GM18505 (cell line): ENCODE data around the gene TOLLIP.
"Not testable (repeated sequence)": the region's sequence is repeated elsewhere in the genome, so short reads cannot be mapped to it uniquely, and the experiment has no call there.

Source experiments
- ATAC-seq: cut with Tn5 transposase; IDR thresholded peaks from one replicate; pipeline ENCODE4 v1.9.1; 2021; ENCODE audit not compliant: unreplicated experiment
- POLR2A ChIP-seq: IDR thresholded peaks from 4 replicates; pipeline ENCODE4 v1.6.1; 2011; ENCODE audit warnings: borderline replicate concordance; ENCODE audit not compliant: insufficient read depth, insufficient read length; ENCODE audit errors: extremely low read depth

The TOLLIP gene

DNA sequence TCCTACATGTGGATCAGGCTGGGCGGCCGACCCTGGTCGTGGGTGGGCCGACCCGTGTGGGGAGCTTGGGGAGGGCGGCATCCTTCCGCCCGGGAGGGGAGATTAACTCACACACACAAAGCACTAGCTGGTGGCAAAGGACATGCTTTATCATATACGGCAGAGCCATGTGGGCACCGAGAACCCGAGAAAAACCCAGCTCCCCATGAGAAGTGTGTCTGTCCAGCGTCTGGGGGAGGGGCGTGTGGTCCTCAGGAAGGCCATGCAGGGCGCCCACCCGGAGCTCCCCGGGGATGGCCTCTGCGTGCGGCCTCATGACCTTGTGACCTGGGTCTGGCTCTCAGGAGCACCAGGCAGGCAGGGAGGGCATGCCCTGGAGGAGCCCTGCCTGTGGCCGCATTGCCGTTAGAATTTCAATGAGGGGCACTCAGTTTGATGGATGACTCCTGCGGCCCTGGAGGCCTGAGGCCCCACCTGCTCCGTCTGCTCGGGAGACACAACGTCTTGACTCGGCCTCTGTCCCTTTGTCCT is 39.4 kb upstream of the TOLLIP start:
- ATAC-seq = no peak
- TF ChIP-seq POLR2A = no peak

DNA sequence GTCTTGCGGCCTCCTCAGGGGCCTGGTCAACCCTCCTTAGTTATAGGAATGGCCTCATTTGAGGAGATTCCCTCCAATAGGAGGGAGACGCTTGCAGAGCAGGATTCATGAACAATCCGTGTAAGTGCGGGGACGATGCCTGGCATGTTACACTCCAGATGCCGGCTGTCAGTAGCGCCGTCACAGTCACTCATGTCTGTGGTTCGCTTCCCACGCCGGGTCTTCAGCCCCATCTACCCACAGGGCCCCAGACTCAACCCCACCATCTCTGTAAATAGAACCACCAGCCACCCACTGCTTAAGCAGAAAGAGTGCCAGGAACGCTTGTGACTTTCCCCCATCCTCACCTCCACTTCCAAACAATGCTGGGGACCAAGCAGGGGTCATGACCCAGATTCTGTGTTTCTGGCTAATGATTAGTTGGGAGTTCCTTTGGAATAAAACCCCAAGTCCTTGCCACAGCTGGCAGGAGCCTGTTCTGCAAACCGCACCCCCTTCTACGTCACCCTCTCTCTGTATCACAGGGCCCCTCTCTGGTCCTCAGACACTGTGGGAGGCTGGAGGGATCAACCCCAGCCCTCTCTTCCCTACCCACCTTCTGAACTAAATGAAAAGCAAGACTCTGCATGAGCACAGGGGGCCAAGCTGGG is 38.8 kb upstream of the TOLLIP start:
- ATAC-seq = no peak
- TF ChIP-seq POLR2A = no peak

DNA sequence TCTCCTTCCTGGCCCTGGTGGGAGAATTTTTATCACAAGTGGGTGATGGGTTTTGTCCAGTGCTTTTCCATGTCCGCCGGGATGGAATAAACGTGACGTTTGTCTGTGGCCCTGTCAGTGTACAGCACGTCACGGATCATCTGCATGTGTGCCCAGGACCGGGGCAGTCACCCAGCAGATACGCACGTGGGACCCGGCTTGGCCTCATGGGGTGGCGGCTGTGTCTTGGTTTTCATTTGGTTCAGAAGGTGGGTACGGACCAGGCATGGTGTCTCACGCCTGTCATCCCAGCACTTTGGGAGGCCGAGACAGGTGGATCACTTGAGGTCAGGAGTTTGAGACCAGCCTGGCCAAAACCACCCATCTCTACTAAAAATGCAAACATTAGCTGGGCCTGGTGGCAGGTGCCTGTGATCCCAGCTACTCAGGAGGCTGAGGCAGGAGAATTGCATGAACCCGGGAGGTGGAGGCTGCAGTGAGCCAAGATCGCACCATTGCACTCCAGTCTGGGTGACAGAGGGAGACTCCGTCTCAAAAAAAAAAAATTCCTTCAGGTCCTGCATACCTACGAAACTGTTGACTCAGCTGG is 38.1 kb upstream of the TOLLIP start:
- ATAC-seq = not testable (repeated sequence)

DNA sequence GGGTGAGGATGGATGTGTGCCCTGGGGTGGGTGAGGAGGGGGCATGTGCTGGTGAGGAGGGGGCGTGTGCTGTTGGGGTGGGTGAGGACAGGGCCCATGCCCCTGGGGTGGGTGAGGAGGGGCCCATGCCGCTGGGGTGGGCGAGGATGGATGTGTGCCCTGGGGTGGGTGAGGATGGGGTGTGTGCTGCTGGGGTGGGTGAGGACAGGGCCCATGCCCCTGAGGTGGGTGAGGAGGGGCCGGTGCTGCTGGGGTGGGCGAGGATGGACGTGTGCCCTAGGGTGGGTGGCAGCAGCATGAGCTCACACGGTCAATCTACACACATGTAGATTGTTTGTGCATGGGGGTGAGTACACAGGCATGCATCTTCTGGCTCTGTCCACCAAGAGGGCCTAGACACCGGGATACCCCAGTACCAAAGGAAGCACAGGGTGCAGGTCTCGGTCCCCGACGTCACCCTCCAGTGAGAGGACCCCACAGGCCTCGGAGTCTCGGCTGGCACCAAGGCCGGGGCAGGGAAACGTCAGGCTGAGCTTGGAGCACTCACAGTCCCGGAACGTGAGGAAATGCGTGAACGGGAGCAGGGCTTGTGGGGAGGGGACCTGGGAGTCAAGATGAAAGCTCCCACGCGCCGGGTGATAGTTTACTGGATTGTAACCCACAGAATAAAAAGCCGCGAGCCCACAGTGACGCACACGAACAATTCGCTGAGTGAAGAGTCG is 37.4 kb upstream of the TOLLIP start:
- ATAC-seq = no peak
- TF ChIP-seq POLR2A = no peak

DNA sequence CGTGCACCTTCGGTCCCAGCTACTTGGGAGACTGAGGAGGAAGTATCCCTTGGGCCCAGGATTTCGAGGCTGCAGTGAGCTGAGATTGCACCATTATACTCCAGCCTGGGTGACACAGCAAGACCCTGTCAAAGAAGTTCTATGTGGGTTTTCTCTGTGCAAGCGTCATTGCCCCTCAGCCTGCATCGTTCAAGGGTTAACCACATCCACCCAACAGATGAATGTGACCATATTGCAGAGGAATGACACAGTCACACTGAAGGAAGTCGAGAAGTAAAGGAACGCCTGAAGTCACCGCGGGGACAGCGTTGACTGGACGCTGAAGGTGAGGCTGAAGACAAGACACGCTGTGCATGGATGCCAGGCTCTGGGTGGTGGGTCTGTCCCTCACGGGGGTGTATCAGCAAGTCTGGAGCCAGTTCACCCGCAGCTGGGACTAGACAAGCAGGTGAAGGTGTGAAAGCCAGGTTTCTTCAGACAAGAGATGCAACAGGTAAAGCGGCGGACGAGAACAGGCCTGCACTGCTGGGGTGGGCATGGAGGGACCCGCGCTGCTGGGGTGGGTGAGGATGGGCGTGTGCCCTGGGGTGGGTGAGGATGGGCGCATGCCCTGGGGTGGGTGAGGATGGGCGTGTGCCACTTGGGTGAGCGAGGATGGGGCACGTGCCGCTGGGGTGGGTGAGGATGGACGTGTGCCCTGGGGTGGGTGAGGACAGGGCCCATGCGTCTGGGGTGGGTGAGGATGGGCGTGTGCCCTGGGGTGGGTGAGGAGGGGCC is 36.5 kb upstream of the TOLLIP start:
- no peak for TF ChIP-seq POLR2A
- ATAC-seq = no peak

DNA sequence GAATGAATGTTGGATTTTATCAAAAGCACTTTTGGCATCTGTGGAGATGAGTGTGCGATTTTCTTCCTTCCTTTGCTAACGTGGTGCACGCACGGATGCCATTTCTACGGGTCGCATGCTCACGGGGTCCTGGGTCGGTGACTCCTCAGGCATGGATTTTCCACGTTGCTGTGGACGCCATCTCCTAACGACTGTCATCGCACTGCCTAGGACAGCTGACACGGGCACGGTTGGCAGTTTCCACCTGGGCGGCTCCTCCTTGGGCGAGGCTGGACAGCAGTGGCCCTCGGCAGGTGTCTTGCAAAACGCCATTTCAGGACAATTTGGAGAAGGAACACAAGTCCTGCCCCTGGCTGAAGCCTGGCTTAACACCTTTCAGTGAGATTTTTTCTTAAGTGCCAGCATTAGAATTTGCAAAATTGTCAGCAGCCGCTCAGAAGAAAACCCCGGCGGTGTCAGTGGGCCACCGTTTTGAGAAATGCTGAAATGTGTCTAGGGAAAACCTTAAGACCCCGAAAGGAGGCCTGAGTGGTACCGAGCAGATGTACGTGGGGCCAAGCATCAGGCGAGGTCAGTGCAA is 34.7 kb upstream of the TOLLIP start:
- no peak for ATAC-seq
- TF ChIP-seq POLR2A = no peak

DNA sequence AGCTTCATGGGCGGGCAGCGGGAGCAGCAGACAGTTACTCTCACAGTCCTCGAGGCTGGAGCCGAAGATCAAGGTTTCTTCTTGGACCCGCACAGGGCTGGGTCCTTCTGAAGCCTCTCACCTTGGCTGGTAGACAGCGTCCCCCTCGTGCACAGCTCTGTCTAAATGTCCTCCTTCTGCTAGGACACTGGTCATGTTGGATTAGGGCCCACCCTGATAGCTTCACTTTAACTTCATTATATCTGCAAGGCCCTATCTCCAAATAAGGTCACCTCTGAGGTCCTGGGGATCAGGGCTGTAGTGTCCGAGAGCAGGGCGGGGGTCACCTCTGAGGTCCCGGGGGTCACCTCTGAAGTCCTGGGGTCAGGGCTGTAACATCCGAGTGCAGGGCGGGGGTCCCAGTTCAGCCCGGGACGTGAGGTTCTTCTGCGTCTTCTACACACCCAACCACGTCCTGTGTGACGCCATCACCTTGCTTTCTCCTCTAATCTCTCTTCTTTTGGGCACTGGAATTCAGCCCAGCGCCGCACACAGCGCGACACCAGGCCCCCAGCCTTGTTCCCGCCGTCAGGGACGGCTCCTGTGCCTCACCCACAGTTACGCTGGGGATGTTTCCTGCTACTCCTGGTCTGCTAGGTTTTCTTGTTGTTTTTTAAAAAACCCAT is 34.1 kb upstream of the TOLLIP start:
- ATAC-seq = no peak
- no peak for TF ChIP-seq POLR2A

DNA sequence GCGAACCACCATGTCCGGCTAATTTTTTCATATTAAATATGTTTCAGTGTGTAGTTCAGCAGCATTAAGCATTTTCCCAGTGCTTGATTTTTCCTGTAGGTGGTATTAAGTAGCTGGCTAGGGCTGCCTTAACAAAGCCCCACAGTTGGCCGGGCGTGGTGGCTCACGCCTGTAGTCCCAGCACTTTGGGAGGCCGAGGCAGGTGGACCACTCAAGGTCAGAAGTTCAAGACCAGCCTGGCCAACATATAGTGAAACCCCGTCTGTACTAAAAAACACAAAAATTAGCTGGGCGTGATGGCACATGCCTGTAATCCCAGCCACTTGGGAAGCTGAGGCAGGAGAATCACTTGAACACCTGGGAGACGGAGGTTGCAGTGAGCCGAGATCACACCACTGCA is 33.5 kb upstream of the TOLLIP start:
- ATAC-seq = no peak

DNA sequence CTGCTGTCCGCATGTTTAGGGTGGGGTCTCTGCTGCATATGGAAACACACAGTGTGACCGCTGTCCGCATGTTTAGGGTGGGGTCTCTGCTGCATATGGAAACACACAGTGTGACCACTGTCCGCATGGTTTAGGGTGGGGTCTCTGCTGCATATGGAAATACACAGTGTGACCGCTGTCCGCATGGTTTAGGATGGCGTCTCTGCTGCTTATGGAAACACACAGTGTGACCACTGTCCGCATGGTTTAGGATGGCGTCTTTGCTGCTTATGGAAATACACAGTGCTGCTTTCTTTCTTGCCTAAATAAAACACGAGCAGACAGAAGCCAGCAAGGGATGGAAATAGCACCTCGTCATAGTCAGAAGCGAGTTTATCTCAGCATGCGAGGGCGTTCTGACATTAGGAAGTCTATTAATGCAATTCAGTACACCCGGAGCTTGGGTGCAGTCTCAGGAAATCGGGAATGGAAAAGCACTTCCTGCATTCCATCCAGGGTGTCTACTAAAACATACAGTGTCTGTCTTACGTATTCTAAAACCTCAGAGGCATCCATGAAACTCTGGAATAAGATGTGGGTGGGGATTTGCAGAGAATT is 32.6 kb upstream of the TOLLIP start:
- no peak for TF ChIP-seq POLR2A
- no peak for ATAC-seq

More for the DNA sequence above, 33.5 kb upstream of the TOLLIP start:
- no peak for TF ChIP-seq POLR2A

DNA sequence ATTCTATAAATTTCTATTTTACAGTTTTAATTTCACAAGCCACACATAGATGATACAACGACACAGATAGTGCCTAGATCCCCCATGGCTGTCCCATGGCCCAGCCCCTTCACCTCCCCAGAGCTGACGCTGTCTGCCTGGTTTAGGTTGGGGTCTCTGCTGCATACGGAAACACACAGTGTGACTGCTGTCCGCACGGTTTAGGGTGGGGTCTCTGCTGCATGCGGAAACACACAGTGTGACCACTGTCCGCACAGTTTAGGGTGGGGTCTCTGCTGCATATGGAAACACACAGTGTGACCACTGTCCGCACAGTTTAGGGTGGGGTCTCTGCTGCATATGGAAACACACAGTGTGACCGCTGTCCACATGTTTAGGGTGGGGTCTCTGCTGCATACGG is 31.8 kb upstream of the TOLLIP start:
- not testable (repeated sequence) for ATAC-seq

DNA sequence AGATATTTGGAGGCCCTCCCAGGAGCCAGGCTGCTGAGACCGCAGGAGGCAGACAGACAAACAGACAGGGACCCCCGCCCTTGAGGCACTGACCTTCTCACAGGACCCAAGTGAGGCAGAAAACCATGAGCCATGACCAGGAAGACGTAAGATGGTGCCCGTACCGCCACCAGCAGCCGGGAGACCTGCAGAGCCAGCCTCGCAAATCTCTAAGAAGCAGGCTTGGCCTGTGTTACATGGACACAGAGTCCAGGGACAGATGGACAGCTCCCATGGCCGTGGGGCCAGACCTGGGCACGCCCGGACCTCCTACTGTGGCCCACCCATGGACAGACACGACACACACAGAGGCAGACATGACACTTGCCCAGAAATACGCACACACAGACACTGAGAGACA is 30.7 kb upstream of the TOLLIP start:
- TF ChIP-seq POLR2A = no peak
- ATAC-seq = no peak

DNA sequence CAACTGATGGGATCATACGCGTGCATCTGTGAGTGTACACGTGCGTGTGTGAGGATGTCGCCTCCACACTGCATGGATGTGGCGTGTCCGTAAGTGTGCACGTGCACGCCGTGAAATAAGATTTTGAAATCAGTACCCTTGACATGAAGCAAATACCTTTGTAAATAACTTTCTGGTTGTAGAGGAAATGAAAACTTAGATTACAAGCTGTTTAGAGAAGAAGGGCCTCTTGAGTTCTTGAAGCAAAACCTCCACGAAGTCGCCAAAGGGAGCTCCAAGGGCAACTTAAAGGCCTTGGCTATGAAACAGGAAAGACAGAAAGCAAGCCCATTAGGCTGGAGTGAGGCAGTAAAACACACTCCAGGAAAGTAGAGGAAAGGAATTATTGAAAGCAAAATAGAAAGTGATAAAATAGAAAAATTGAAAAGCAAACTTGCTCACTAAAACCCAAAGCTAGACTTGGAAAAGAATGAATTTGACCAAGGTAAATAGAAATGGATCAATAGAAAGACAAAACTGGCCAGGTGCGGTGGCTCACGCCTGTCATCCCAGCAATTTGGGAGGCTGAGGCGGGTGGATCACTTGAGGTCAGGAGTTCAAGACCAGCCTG is 29.7 kb upstream of the TOLLIP start:
- no peak for ATAC-seq
- TF ChIP-seq POLR2A = no peak
